Upper lobe of left lung (tissue), 6 donors: ENCODE data around the gene CDHR5. TPM values are rescaled to one million over a fixed set of nuclear protein-coding genes. Genes with fewer than 3 reads are reported as not detected.

Experiments used
- ATAC-seq, 2 donors: fragments of 200-7000 bp; cut with Tn5 transposase; one replicate each; pipeline ENCODE4 v1.9.1; 2022; ENCODE audit warnings: mild to moderate bottlenecking in 2 of 2, moderate library complexity in 2 of 2; ENCODE audit not compliant: low FRiP score in 2 of 2
- DNase-seq, 2 donors: peaks; one replicate each; pipeline ENCODE4 v3.0.0-alpha.2; 2019 to 2020
- H3K27ac ChIP-seq, 4 donors: fragments of 200-600 bp; sonication (generic); one replicate each; pipeline ENCODE4 v1.5.1; 2016 to 2019
- H3K27me3 ChIP-seq, 4 donors: fragments of 200-600 bp; sonication (generic); one replicate each; pipeline ENCODE4 v1.5.1; 2017 to 2019
- H3K36me3 ChIP-seq, 4 donors: fragments of 200-600 bp; sonication (generic); one replicate each; pipeline ENCODE4 v1.5.1; 2016 to 2019
- H3K4me1 ChIP-seq, 4 donors: fragments of 200-600 bp; sonication (generic); one replicate each; pipeline ENCODE4 v1.5.1; 2018 to 2019
- H3K4me3 ChIP-seq, 4 donors: fragments of 200-600 bp; sonication (generic); one replicate each; pipeline ENCODE4 v1.5.1; 2017 to 2019; ENCODE audit warnings: mild to moderate bottlenecking in 2 of 4, moderate library complexity in 1 of 4
- H3K9me3 ChIP-seq, 4 donors: fragments of 200-600 bp; sonication (generic); one replicate each; pipeline ENCODE4 v1.5.1; 2018 to 2019
- EP300 ChIP-seq, 4 donors: sonication (generic); formaldehyde crosslinking; IDR thresholded peaks; one replicate each; pipeline ENCODE4 v1.5.1; 2017; ENCODE audit warnings: antibody characterized with exemption in 4 of 4, control low read depth in 2 of 4
- POLR2A ChIP-seq, 4 donors: fragments of 450-650 bp; IDR thresholded peaks; one replicate each; pipeline ENCODE4 v1.5.1; 2016 to 2017; ENCODE audit warnings: antibody characterized with exemption in 4 of 4, mild to moderate bottlenecking in 2 of 4
- POLR2AphosphoS5 ChIP-seq, 2 donors: sonication (generic); formaldehyde crosslinking; IDR thresholded peaks; one replicate each; pipeline ENCODE4 v1.5.1; 2017; ENCODE audit warnings: antibody characterized with exemption in 2 of 2
- WGBS, 2 donors: methylation state at CpG; one replicate each; pipeline ENCODE4 v1.1.5; 2017 to 2018; 5-methylcytosine and 5-hydroxymethylcytosine counted together
- total RNA-seq, 6 donors: library from RNA; depleted of rRNA in 4 of 6; stranded (reverse); fragments of >200 nt in 4 of 6; gene quantifications; one replicate each; pipeline versions ENCODE4 v1.1.0 to v1.2.1, GENCODE V29; 2016 to 2021
- TF ChIP-seq, protein P1 (sequence below), 6 experiments: fragments of 450-650 bp in 4 of 6; fragments of 200-600 bp in 2 of 6; sonication (generic) in 2 of 6; IDR thresholded peaks; one replicate each; pipeline ENCODE4 v1.5.1; 2016 to 2019; ENCODE audit warnings: antibody characterized with exemption in 6 of 6
- donor health status: DM: no; HTN: no; CAD: no; lungs with moderate emphysema.
- donor health status: DM: no; HTN: yes; CAD: no; lungs with severe emphysema.

CDHR5 gene
- total RNA-seq, 6 donors from 2014 or later = 0.40 TPM; not detected in 5

GRCh38 chr11:569158-569885 lies 55.4 kb downstream of the CDHR5 start:
- Histone ChIP-seq H3K4me3 (peak overlapping the region; percentile 58 to 79 (median 76)), H3K4me1 (peaks cover 18 to 38% (median 29%) of the 10 kb centered on the region in 4 donors), H3K27me3 (no peaks in the 10 kb centered on the region), H3K9me3 (no peaks in the 10 kb centered on the region), H3K36me3 (no peaks in the 10 kb centered on the region), H3K27ac (peak overlapping the region; percentile 83 to 88 (median 84))
- ATAC-seq = no peak
- WGBS, 2 donors = 47 to 71% methylated on average over 10 to 36 of the region's 36 CpGs
- TF ChIP-seq POLR2A (IDR thresholded peaks at IDR 0.05) (no peak), EP300 (IDR thresholded peaks at IDR 0.05) (no peak), POLR2AphosphoS5 (IDR thresholded peaks at IDR 0.05) (no peak)
- TF ChIP-seq, protein P1, sequence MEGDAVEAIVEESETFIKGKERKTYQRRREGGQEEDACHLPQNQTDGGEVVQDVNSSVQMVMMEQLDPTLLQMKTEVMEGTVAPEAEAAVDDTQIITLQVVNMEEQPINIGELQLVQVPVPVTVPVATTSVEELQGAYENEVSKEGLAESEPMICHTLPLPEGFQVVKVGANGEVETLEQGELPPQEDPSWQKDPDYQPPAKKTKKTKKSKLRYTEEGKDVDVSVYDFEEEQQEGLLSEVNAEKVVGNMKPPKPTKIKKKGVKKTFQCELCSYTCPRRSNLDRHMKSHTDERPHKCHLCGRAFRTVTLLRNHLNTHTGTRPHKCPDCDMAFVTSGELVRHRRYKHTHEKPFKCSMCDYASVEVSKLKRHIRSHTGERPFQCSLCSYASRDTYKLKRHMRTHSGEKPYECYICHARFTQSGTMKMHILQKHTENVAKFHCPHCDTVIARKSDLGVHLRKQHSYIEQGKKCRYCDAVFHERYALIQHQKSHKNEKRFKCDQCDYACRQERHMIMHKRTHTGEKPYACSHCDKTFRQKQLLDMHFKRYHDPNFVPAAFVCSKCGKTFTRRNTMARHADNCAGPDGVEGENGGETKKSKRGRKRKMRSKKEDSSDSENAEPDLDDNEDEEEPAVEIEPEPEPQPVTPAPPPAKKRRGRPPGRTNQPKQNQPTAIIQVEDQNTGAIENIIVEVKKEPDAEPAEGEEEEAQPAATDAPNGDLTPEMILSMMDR (IDR thresholded peaks at IDR 0.05) = no peak
- peak in 1 of 2 donors; percentile 86 for DNase-seq

GRCh38 chr11:568306-569157 lies 56.2 kb downstream of the CDHR5 start:
- TF ChIP-seq POLR2A (IDR thresholded peaks at IDR 0.05) (peak in 2 of 4 donors; percentile 59 to 78), POLR2AphosphoS5 (IDR thresholded peaks at IDR 0.05) (peak; percentile 11 to 36), EP300 (IDR thresholded peaks at IDR 0.05) (no peak)
- TF ChIP-seq, protein P1 (IDR thresholded peaks at IDR 0.05) = peak in 4 of 6 experiments; percentile 28 to 47 (median 34)
- peak; percentile 93 to 95 for ATAC-seq

DNA sequence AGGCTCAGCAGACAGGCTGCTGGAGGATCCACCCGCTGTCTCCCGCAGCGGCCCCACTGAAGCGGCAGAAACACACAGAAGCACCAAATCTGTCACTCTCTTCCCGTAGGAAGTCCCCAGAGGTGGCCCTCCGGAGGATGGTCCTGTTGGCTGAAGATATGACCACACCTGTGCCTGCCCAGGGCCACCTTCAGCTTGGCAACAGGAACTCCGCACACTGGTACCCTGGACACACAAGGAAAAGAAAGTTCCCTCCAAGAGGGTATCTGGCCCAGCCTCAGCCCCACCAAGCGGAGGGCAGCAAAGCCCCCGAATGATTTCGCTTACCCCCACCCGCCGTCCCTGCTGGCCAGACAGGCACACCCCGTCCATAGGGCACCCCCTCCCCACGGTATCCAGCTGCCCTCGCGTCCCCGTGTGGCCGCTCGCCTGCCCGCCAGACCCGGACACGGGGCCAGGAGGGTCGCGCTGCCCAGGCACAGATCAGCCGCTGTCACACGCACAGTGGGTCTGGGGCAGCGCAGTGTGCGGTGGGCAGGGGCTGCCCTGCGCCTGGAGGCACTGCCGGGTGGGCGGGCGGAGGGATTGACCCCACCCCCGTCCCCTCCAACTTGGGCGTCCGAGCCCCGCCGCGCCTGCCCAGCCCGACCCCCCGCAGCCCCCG lies 57.0 kb downstream of the CDHR5 start:
- no peaks in the 10 kb centered on the region for H3K27me3 ChIP-seq
- TF ChIP-seq POLR2AphosphoS5 (IDR thresholded peaks at IDR 0.05) (no peak), EP300 (IDR thresholded peaks at IDR 0.05) (no peak), POLR2A (IDR thresholded peaks at IDR 0.05) (no peak)
- TF ChIP-seq, protein P1 (IDR thresholded peaks at IDR 0.05) = no peak
- WGBS, 2 donors = 57 to 66% methylated on average over 3 to 13 of the region's 41 CpGs
- no peak for DNase-seq
- peak overlapping the region; percentile 33 to 79 (median 66) for H3K4me3 ChIP-seq
- peaks cover 0 to 12% (median 0%) of the 10 kb centered on the region in 4 donors for H3K36me3 ChIP-seq
- peak in 1 of 2 donors; percentile 9 for ATAC-seq
- H3K27ac ChIP-seq = peak overlapping the region; percentile 67 to 88 (median 76)
- peaks cover 18 to 47% (median 31%) of the 10 kb centered on the region in 4 donors for H3K4me1 ChIP-seq
- no peaks in the 10 kb centered on the region for H3K9me3 ChIP-seq

More at GRCh38 chr11:568306-569157, 56.2 kb downstream of the CDHR5 start:
- no peaks in the 10 kb centered on the region for H3K27me3 ChIP-seq
- H3K4me3 ChIP-seq = peak overlapping the region; percentile 58 to 79 (median 76)
- H3K36me3 ChIP-seq = peaks cover 0 to 5% (median 0%) of the 10 kb centered on the region in 4 donors
- peak overlapping the region; percentile 83 to 88 (median 84) for H3K27ac ChIP-seq
- DNase-seq = peak; percentile 95 to 99
- WGBS, 2 donors = 6% methylated on average over 21 of the region's 123 CpGs; no CpG with 5 or more reads in 1 of the 2 donors
- no peaks in the 10 kb centered on the region for H3K9me3 ChIP-seq
- peaks cover 16 to 40% (median 30%) of the 10 kb centered on the region in 4 donors for H3K4me1 ChIP-seq

GRCh38 chr11:567011-567628 lies 57.6 kb downstream of the CDHR5 start:
- peaks cover 18 to 53% (median 37%) of the 10 kb centered on the region in 4 donors for H3K4me1 ChIP-seq
- H3K27ac ChIP-seq = peak overlapping the region; percentile 67 to 88 (median 76)
- DNase-seq = peak in 1 of 2 donors; percentile 78
- 75 to 85% methylated on average over 8 to 18 of the region's 18 CpGs for WGBS, 2 donors
- no peaks in the 10 kb centered on the region for H3K9me3 ChIP-seq
- H3K27me3 ChIP-seq = no peaks in the 10 kb centered on the region
- no peak for ATAC-seq
- TF ChIP-seq, protein P1 (IDR thresholded peaks at IDR 0.05) = no peak
- no peak for TF ChIP-seq POLR2AphosphoS5 (IDR thresholded peaks at IDR 0.05)
- peak in 1 of 4 donors; percentile 34 for TF ChIP-seq POLR2A (IDR thresholded peaks at IDR 0.05)
- TF ChIP-seq EP300 (IDR thresholded peaks at IDR 0.05) = no peak
- H3K4me3 ChIP-seq = peak overlapping the region in 3 of 4 donors; percentile 58 to 79 (median 74)
- H3K36me3 ChIP-seq = peaks cover 0 to 14% (median 0%) of the 10 kb centered on the region in 4 donors
